NCI-H2171 (cell line): Measurements from ENCODE around the gene IRS2.

ENCODE experiments used
- DNase-seq: peaks from one replicate; lab custom pipeline; 2025; lab: John Stamatoyannopoulos, UW

Gene IRS2

DNA sequence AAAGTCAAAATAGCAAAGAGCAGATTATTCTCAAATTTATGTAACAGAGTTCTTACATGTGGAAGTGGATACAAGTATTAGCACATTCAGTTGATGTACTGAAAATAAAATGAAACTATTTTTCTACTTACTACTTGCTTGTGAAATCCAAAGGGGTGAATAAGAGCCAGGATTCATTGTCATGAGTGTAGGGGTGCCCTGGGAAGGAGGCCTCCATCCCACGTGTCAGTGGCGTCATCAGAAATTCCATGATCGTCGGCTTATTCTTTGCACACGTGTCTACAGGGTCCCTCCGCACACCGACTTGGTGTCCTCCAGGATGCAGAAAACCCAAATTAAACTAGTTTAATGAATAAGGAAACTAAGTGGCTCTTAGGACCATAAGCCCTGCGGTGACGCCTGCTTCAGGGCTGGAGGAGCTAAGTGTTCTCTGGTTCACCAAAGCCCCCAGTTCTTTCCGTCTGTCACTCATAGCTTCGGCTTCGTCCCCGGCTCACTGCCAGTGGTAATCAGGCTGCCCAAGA, 55.5 kb downstream of the IRS2 start:
- no peak for DNase-seq

- no peak for DNase-seq
These were observed 57.3 kb downstream of the IRS2 start for GRCh38 chr13:109728791-109729731.

DNA sequence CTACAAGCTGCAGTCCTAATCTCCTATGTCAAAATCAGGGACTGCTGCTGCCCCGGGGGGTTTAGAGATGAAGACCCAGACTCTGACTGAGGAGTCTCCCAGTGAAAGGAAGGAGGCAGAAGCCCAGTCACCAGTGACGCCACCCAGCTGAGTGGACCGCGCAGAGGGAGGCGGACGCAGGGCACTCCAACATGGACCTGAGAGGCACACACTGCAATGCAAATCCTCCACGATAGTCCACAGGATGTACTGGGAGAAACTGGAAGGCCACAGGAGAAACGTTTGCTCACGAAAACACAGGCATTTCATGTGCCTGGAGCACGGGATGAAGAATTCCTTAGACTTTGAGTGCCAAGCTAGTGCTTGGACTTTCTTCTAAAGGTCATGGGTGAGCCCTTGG, 58.3 kb downstream of the IRS2 start:
- DNase-seq, result no peak

DNA sequence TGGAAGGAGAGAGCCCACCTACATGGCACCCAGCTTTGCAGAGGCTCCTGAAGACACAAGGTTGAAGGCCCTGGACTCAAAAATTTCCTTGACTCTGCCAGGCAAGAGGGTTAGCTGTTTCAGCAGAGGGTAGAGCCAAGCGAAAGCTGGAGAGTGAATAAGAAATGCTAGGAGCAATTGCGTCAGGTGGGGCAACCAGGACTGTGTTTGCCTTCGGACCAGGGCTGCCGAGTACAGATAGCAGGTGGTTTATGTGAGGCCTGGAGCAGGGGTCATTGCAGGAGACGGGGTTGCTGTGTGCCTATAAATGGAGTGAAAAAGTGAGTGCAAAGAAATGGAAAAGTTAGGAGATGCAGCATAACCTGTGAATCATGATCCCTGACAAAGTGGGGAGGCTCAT, 59.1 kb downstream of the IRS2 start:
- DNase-seq, result no peak

DNA sequence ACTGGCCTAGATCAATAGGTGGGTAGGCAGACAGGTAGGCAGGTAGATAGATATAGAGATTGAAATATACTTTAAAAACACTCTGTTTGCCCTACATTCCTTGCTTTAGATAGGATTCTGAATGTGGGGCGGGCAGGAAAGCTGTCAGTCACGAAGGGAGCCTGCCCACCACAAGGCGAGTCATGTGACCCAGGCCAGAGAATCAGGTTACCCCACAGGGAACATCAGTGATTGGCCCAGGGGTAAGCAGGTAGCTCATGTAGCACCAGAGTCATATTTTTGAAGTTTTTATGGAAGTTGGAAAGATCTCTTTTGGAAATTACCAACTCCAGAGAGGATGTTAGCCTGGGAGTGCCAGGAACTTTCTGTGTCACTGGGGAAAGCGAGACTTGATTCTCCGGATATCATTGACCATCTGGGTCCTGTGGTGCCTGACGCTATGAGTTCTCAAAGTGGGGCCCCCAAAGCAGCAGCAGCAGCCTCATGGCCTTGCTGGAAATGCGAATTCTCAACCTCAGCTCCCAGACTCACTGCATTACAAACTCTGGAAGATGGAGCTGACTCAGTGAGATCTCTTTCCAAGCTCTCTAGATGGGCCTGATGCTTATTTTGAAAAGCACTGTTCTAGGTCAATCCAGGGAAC, 60.3 kb downstream of the IRS2 start:
- DNase-seq, result no peak

DNA sequence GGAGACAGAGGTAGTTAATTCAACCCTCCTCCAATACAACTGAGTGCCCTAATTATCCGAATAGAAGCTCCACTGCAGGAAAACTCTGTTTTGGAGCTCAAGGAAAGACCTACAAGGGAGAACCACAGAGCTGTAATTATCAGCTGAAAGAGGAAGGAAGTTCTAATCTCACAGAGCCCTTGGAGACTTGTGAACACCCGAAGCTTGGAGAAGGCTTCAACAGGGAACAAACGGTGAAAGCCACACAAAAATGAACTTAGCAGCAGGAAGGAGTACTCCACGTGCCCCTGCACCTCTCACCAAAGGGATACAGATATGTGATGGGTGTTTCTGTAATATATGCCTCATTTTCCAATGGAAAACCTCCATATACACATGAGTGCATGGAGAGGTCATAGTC, 61.1 kb downstream of the IRS2 start:
- DNase-seq, result no peak

DNA sequence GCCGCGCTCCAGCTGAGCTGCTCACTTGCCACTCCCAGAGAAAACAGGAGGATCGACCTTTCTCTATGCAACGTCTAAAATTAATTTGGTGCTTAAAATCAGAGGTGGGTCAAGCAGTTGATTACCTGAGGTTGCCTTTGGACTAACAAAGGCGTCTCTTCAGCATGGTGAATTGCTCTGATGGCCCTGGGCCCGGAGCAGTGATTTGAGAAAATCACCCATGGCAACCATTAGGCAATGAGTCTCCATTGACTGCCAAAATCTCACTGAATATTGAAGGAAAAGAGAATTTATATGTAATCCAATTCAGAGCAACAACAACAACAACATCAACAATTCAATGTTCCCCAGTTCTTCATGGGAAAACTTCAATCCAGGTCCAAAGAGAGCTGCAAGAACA, 61.8 kb downstream of the IRS2 start:
- no peak for DNase-seq

GRCh38 chr13:109723046-109723445, 63.3 kb downstream of the IRS2 start:
- no peak for DNase-seq

DNA sequence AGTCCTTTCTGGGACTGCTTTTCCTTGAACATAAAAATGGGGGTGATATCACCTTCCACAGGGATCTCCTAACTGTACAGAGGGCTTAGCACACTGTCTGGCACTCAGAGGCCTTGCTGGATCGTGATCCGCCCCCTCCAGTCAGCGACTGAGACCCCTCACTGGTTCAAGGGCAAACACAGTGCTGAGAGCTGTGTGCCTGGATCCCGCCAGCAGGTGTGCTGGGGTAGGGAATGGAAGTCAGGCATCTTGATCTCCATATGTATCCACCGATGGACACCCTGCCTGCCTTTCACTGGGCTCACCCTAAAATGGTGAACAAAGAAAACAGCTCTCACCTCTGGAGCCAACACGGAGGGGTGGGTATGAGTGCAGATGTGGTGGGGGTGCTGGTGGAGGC, 64.3 kb downstream of the IRS2 start:
- DNase-seq, result no peak

GRCh38 chr13:109720758-109721184, 65.6 kb downstream of the IRS2 start:
- no peak for DNase-seq

- DNase-seq, result no peak
These were observed 66.3 kb downstream of the IRS2 start for GRCh38 chr13:109719962-109720646.

- no peak for DNase-seq
These were observed 67.7 kb downstream of the IRS2 start for GRCh38 chr13:109718726-109719125.

GRCh38 chr13:109717686-109718085, 68.7 kb downstream of the IRS2 start:
- no peak for DNase-seq

DNA sequence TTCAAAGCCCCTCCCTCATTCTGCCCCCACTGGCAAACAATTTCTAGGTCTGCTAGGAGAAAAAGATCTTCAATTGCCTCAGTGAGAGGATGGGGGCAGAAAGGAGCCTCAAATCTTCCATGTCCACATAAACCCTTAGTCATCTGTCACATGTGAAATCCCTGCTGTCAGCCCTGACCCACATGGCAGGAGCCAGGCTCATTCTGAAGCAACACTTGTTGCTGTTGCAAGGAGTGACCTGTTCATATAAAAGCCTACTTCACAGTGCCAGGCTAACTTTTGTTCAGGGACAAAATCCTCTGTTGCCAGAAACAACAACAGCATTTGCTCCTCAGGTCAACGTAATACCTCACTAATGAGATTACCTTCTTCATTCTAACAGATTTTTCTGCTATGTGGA, 70.5 kb downstream of the IRS2 start:
- no peak for DNase-seq

DNA sequence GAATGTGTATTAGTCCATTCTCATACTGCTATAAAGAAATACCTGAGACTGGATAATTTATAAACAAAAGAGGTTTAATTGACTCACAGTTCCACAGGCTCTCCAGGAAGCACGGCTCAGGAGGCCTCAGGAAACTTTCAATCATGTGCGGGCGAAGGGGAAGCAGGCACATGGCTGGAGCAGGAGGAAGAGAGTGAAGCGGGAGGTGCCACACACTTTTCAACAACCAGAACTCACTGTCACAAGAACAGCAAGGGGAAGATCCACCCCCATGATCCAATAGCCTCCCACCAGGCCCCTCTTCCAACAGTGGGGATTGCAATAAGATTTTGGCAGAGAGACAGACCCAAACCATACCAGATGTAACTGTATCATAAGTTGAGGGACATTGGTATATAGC, 72.7 kb downstream of the IRS2 start:
- no peak for DNase-seq

- DNase-seq, result no peak
These were observed 74.2 kb downstream of the IRS2 start for GRCh38 chr13:109712124-109712722.

DNA sequence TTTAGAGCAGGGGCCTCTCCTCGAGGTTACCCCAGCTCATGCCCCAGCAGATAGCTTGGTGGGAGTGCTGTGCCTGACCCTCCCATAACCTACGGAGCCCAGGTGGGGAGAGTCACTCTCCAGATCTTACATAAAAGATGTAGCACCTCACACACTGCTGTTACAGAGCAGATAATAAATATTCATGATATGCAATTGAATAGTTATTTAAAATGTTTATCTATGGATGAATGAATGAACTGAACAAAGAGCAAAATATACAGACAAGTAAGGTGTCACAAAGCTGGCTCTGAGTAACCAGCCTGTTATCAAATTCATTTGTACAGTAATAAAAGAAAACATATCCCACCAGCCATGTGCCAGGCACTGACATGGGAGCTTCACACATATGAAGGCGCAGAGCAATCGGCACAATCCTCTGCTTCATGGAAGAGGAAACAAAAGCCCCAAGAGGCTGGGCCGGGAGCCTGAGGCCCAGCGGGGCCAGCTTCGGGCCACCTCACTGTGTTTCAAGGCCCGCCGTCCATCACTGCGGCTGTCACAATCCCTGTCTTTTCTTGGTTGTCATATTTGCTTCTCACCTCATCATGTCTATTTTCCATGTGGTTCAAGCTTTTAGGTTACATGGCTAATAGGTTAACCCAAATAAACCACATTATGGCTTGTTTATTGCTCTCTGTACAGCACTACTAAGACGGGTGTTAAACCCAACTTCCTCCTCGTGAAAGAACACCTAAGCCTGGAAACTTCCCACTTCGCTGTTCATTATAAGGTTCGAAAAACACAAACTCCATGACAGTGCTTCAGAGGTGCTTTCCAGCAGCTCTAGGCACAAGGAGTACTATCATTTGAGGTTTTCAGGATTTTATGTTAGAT, 78.4 kb downstream of the IRS2 start:
- DNase-seq, result no peak

DNA sequence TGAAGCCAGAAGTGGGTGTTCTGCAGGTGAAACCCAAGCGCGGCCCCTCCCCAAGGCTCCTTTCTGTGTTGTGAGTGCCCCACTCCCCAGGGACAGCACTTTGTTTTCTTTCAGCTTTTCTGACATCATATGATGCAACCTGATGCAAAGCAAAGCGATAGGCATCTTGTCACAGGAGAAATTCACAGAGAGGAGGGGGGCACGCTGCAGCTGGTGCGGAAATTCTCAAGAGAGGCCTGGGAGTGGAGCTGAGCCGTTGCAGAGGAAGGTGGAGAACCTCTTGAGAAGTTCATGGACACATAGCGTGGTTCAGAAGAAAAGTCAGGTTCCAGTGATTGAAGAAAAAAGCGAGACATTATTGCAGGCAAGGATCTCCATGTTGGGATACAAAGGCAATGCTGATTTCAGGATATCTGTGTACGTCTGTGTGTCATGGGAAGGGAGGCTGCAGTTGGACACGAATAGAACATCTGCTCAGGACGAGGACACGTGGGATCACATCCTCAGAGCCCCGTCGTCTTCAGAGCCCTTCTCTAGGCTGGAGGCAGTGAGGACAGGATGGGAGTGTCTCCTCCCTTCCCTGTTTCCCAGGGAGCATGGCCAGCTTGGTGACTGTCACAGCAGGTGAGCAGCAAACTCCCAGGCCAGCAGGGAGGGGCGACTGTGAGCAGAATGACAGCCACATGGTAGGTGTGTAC, 79.2 kb downstream of the IRS2 start:
- DNase-seq, result peak; percentile 95

DNA sequence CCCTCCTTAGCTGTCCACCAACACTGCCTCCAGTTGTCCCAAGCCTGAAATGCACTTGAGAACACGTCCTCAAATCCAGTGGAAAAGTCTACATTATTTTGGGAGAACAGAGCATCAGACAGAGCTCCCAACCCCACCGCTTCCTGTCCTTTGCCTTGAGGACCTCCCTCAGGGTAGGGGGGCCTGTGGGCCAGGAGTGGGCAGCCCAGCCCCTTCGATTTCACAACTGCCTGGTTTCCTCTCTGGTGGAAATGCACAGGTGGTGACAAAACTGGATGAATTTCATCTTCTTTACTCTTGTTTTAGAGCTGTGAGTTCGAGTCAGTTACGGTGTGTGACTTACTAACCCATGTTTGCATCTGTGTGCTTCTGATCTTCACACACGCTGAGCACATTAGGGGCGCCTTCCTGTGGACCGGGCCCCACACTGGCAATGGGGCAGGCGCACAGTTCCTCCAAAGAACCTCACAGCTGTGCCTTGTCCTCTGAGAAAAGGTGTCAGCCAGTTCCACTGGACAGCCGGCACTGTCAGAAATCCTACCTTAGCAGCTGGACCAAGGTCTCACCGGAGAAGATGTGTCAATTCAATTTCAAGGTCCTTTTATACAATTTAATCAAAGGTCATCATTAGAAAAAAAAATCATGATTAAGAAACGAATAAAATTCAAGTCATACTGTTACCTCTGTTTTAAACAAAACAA, 80.2 kb downstream of the IRS2 start:
- DNase-seq, result no peak
